HL-60/S4 (cell line): ENCODE results near the gene RHBDL1.

Experiments used
- in situ Hi-C: fragments of 300-500 bp; cut with MboI; formaldehyde crosslinking; loops from 2 replicates; pipeline ENCODE4 v1.14.3; 2022; ENCODE audit warnings: low sequenced_read_pairs

Gene RHBDL1

GRCh38 chr16:715477-716199, 40.2 kb downstream of the RHBDL1 start:
- in situ Hi-C loops: loop anchor here (25.0 kb wide), 1 partner anchor 347 kb away; the partner anchor contains the start of gene SSTR5

- in situ Hi-C loops: loop anchor here (25.0 kb wide), 1 partner anchor 346 kb away; the partner anchor contains the start of gene SSTR5
Measured at GRCh38 chr16:716200-716568, 40.7 kb downstream of the RHBDL1 start.

DNA sequence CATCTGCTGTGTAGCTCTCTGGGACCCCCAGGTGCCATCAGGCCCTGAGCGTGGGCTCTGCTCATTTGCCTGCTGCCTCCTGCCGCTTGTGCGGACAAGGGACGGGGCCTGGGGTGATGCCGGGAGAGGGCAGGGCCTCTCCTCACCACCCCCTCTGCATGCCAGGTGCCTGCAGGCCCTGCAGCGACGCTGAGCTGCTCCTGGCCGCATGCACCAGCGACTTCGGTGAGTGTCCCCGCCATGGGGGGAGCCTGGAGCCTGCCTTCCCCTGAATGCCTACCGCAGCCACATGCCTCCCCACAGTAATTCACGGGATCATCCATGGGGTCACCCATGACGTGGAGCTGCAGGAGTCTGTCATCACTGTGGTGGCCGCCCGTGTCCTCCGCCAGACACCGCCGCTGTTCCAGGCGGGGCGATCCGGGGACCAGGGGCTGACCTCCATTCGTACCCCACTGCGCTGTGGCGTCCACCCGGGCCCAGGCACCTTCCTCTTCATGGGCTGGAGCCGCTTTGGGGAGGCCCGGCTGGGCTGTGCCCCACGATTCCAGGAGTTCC, 41.4 kb downstream of the RHBDL1 start:
- in situ Hi-C loops: loop anchor here (25.0 kb wide), 1 partner anchor 345 kb away; the partner anchor contains the start of gene SSTR5

DNA sequence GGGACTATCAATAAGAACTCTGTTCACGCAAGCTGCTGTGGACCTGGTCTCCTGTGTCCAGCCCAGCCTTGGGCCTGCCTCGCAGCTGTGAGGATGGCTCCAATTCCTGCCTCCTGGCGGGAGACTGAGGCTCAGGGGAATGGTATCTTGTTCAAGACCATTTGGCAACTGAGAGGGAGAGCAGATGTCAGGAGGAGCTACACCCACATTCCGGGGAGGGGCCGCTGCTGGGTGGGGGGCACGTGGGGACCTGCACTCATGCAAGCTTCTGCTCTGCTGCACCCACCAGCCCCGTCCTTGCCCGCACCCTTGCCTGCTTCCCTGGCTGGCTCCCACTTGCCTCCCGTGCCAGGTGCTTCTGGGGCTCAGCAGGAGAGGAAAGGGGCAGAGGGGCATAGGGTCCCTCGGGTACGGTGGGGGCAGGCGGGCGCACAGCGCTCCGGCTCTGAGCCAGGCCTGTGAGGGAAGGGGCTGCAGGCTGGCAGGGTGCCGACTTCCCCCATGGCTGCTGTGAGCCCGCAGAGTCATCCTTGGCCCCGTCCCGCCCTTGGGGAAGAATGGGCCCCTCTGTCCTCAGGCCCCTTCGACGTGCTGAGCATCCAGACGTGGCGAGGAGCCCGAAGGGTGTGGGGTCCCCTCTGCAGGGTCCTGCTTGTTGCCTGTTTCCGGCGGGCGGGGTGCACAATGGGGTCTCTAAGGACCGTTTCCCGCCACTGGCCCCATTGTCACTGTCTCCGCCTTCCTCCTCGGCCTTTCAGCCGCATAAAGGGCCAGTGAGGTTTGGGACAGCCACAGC, 42.2 kb downstream of the RHBDL1 start:
- in situ Hi-C loops: loop anchor here (25.0 kb wide), 1 partner anchor 345 kb away; the partner anchor contains the start of gene SSTR5

DNA sequence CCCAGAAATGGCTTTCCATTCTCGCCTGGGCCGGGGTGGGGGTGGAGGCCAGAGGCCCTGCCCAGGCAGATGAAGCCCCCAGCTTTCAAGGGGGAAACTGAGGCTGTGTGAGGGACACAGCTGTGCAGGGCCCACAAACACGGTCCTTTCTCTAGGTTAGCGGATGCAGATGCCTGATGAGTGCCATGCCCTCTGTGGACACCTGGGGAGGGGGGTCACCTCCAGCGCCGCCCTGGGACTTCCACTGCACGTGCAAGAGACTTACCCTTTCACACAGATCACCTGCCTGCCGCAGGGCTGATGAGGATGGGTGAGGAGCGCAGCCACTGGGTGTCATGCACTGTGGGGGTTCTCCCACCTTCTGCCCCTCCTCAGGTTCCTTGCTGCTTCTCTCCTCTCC, 42.9 kb downstream of the RHBDL1 start:
- in situ Hi-C loops: loop anchor here (25.0 kb wide), 1 partner anchor 344 kb away; the partner anchor contains the start of gene SSTR5

- in situ Hi-C loops: loop anchor here (25.0 kb wide), 1 partner anchor 343 kb away; the partner anchor contains the start of gene SSTR5
Measured at GRCh38 chr16:718922-719321, 43.5 kb downstream of the RHBDL1 start.

DNA sequence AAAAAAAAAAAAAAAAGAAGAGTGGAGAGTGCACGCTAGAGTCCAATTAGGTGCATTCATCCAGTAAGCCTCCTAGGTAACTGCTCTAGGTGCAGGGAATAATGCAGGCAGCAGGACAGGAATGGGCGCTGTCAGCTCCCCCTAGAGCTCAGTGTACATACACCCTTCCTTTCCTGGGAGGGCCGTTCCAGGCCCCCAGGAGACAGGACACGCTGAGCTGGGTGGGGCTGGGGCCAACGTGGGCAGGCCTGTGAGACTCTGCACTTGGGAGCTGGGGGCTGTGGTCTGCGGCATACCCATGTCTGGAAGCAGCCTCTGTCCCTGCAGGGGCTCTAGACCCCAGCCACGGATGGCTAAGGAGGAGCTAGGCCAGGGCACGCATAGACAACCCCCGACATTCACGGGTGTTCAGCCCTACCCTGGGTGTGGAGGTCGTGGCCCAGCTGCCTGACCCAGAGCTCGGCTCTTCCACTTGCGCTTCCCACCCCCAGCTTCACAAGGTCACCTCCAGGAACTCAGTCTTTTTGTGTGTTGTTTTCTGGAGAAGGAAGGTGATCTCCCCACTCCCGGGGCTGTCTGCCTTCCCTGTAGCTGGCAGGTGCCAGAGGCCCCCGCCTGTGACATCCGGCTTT, 44.5 kb downstream of the RHBDL1 start:
- in situ Hi-C loops: loop anchor here (25.0 kb wide), 1 partner anchor 342 kb away; the partner anchor contains the start of gene SSTR5

DNA sequence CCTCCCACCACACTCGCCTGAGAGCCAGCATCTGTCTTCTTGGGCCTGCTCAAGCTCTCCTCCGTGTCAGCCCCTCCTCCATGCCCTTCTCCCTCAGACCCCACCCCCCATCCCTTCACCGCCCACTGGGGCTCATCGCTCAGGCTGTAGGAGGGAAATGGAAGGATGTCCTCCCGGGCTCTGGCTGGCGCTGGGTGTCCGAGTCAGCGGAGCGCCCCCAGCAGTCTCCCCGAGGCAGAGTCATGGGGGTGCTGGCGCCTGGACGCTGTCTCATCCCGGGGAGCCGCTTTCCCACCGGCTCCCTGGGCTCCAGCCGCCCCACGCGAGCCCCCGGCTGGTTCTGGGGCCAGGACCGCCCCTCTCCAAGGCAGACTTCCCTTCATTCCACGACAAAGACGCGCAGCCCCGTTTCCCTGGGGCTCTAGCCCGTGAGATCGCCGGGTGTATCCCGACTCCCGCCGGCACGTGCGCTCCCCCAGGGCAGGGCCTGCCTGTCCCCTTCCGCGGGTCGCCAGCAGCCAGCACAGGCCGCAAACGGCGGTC, 45.0 kb downstream of the RHBDL1 start:
- in situ Hi-C loops: loop anchor here (25.0 kb wide), 1 partner anchor 342 kb away; the partner anchor contains the start of gene SSTR5

DNA sequence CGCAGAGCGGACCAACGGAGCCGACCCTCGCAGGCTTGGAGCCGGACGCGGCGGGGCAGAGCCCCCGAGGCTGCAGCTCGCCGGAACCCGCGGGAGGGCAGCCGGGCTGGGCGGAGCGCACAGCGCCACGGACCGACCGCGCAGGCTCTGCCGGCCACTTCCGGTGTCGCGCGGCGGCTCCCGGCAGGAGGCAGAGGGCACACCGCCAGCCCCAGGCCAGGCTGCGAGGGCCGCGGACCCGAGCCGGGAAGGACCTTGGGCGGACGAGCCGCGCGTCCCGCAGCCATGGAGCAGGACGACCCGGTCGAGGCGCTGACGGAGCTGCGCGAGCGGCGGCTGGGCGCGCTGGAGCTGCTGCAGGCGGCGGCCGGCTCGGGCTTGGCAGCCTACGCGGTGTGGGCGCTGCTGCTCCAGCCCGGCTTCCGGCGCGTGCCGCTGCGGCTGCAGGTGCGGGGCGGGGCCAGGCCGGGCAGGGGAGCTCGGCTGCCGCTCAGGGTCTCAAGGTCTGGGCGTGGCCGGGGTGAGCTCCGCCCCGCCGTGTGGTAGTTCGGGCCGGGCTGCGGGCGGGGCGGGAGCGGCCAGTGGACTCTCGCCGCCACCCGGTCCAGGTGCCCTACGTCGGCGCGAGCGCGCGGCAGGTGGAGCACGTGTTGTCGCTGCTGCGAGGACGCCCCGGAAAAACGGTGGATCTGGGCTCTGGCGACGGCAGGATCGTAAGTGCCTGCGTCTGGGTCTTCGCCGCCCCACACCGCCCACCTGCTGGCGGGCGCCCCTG, 45.7 kb downstream of the RHBDL1 start, which contains the start of gene ANTKMT:
Gene ANTKMT, plus strand, starts transcription at position 157 of the 775 bp plus-strand sequence. Its CDS starts 129 bp downstream, at position 286.
- in situ Hi-C loops: loop anchor here (25.0 kb wide), 1 partner anchor 341 kb away; the partner anchor contains the start of gene SSTR5

DNA sequence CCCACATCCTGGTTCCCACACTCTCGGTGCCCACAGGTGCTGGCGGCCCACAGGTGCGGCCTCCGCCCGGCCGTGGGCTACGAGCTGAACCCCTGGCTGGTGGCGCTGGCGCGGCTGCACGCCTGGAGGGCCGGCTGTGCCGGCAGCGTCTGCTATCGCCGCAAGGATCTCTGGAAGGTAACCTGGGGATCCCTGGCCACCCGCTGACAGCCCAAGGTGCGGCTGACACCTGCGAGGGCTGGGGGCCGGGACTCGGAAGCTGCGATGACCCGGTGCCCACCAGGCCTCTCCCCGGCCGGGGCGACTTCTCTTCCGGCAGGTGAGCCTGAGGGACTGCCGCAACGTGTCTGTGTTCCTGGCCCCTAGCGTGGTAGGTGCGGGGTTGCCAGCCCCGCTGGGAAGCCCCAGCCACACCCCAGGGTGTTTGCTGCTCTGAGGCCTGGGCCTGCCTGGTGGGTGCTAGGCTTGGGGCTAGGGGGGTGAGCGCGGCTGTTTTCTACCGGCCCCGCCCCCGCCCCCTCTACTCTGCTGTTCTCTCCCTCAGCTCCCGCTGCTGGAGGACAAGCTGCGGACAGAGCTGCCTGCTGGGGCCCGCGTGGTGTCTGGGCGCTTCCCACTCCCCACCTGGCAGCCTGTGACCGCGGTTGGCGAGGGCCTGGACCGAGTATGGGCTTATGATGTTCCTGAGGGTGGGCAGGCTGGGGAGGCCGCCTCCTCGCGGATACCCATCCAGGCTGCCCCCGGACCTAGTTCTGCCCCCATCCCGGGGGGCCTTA, 46.5 kb downstream of the RHBDL1 start:
- in situ Hi-C loops: loop anchor here (25.0 kb wide), 1 partner anchor 340 kb away; the partner anchor contains the start of gene SSTR5

GRCh38 chr16:722835-723633, 47.6 kb downstream of the RHBDL1 start:
- in situ Hi-C loops: loop anchor here (25.0 kb wide), 1 partner anchor 339 kb away; the partner anchor contains the start of gene SSTR5

GRCh38 chr16:723695-724094, 48.2 kb downstream of the RHBDL1 start:
- in situ Hi-C loops: loop anchor here (25.0 kb wide), 1 partner anchor 339 kb away; the partner anchor contains the start of gene SSTR5

DNA sequence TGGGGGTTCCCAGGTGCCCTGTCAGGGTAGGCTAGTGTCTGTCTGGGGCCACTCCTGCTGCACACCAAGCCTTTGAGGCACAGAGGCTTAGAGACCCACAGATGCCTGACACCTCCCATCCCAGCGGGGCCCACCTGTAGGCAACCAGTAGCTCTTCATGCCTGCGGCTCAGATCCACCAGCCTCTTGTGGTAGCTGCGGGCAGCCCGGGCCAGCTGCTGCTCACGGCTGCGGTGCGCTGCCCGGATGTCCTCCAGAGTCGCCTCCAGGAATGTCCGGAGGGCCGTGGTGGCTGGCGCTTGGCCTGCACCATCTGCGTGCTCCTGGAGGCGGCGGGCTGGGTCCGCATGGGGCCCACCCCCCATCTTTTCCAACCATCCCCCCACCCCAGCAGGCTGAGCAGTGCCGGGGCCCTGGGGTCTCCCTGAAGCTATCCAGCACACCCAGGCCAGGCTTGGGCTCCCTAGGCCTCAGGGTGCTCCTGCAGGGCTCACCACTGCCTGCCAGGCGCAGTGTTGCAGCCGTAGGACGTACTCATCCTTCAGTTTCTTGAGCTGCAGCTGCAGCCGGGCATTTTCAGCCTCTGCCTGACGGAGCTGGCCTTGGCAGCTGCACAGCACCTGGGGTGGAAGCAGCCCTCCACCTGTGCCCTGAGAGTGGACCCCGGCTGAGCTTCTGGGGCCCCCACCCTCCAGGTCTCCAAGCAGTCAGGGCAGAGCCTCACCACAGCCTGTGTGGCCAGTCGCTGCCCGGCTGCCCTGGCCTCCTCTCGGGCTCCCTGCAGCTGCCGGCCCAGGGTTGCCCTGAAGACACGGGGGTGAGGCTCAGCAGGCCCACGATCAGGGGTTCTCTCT, 48.9 kb downstream of the RHBDL1 start:
- in situ Hi-C loops: loop anchor here (25.0 kb wide), 1 partner anchor 338 kb away; the partner anchor contains the start of gene SSTR5

- in situ Hi-C loops: no loop called here
Measured at GRCh38 chr16:725041-725376, 49.5 kb downstream of the RHBDL1 start.

DNA sequence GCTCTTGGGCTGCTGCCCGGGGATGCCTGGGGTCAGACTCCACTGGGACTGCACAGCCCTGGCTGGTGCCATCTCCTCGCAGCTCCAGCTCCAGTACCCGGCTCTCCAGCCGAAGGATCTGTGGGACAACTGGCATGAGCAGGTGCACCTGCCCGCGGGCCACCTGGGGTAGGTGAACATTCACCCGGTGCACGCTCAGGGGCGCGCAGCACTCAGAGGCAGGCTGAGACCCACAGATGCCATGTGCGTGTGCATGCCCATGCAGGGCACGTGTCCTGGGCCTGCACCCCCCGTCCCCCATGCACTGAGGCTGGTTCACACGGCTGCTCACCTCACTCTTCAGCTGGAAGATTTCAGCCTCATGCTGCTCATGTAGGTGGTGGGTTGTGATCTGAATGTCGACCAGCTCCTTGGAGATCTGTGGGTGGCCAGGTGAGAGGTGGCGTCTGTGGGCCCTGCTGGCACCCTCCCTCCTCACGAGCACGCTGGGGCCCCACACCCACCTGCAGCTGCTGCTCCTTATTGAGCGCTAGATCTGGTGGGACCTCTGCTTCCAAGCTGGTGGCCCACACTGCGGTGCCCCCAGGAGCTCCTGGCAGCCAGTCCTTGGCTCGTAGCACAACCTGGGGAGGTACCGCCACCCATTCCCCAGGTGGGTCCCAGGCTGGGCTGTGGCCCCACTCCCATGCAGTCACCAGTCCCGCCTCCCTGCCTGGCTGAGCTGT, 50.2 kb downstream of the RHBDL1 start:
- in situ Hi-C loops: no loop called here

DNA sequence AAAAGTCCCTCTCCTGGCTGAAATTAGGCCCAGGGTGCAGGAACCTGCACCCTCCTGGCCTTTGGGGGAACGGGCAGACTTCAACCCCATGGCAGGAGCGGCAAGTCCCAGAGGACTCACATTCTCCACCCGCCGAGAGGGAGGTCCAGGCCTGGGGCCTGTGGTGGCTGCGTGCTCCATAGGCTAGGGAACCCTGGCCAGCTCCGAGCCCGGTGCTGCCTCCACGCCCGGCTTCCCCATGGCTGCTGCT, 50.6 kb downstream of the RHBDL1 start:
- in situ Hi-C loops: no loop called here
